Kidney glomerular epithelial cell (primary cell): ENCODE measurements around the gene DHCR24.
"Not testable (repeated sequence)": the region's sequence is repeated elsewhere in the genome, so short reads cannot be mapped to it uniquely, and the experiment has no call there.

Experiments
- DNase-seq: peaks from one replicate; lab custom pipeline; 2025; lab: John Stamatoyannopoulos, UW

The DHCR24 gene, protein sequence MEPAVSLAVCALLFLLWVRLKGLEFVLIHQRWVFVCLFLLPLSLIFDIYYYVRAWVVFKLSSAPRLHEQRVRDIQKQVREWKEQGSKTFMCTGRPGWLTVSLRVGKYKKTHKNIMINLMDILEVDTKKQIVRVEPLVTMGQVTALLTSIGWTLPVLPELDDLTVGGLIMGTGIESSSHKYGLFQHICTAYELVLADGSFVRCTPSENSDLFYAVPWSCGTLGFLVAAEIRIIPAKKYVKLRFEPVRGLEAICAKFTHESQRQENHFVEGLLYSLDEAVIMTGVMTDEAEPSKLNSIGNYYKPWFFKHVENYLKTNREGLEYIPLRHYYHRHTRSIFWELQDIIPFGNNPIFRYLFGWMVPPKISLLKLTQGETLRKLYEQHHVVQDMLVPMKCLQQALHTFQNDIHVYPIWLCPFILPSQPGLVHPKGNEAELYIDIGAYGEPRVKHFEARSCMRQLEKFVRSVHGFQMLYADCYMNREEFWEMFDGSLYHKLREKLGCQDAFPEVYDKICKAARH

DNA sequence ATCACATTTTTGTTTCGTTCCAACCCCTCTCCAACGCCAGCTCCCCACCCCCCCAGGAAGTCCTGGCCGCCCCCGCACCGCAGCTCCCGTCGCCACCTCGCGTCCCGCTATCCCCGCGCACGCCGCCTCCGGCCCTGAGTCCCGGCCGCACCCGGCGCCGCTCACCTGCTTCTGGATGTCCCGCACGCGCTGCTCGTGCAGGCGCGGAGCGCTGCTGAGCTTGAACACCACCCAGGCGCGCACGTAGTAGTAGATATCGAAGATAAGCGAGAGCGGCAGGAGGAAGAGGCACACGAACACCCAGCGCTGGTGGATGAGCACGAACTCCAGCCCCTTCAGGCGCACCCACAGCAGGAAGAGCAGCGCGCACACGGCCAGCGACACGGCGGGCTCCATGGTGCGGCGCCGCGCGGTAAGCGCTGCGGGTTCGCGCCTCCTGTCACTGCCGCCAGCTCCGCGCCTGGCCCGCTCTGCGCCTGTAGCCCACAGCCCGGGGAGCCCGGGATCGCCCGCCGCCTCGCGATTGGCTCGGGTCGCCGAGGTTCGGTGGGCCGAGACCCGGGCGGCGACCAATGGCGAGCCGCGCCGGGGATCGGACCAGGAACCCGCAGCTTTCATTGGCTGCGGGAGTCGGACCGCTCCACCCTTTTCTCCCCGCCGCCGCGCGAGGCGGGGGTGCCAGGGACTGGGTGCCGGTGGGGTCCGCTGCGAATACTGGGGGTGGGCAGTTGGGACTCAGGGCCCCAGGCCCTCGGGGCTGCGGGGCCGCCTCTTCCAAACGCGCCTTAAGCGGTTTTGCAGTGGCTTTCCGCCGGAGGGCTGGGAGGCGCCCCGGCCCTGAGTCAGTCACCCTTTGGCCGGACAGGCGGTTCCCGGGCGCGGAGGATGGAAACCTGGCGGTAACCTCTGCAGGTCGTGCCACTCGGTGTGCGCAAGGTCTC is at the start of gene DHCR24:
TSS of gene DHCR24 (minus strand) at position 472 of the 941 bp plus-strand sequence. CDS start at position 396, 76 bp downstream.
- DNase-seq, result peak; percentile 78

DNA sequence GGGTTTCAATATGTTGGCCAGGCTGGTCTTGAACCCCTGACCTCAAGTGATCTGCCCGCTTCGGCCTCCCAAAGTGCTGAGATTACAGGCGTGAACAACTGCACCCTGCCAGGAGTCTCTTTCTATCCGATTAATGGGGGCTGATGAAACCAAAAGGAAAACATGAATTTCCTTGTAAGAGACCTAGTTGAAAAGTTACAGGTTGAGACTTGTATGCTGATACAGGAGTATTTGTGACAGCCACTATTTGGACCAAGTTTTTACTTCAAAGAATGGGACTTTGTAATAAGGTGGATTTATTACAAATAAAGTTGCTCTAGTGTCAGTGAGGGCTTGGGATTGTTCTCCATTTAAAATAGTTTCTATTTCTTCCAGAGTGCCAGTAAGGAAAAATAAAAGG is 49.8 kb upstream of the DHCR24 start:
- no peak for DNase-seq

DNA sequence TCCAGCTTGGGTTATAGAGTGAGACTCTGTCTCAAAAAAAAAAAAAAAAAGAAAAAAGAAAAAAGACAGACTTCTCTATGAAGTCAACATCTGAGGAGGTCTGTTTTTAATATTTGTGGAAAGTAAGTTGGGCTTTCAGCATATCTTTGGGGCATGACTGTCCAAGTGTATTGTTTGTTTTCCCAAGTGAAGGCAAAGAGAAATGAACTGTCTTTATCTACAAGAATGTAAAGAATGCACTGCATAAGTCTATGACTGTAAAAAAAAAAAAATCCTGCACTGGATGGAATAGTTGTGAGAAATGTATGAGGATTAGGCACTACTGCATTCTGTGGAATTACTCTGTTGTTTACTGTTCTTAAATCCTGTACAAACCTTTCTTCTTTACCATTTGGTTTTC is 47.9 kb upstream of the DHCR24 start:
- peak; percentile 95 for DNase-seq

DNA sequence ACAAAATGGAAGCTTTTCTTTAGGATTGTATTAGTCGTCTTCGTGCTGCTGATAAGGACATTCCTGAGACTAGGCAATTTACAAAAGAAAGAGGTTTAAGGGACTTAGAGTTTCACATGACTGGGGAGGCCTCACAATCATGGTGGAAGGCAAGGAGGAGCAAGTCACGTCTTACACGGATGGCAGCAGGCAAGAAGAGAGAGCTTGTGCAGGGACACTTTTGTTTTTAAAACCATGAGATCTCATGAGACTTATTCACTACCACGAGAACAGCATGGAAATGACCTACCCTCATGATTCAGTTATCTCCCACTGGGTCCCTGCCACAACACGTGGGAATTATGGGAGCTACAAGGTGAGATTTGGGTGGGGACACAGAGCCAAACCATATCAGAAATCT is 47.1 kb upstream of the DHCR24 start:
- not testable (repeated sequence) for DNase-seq

DNA sequence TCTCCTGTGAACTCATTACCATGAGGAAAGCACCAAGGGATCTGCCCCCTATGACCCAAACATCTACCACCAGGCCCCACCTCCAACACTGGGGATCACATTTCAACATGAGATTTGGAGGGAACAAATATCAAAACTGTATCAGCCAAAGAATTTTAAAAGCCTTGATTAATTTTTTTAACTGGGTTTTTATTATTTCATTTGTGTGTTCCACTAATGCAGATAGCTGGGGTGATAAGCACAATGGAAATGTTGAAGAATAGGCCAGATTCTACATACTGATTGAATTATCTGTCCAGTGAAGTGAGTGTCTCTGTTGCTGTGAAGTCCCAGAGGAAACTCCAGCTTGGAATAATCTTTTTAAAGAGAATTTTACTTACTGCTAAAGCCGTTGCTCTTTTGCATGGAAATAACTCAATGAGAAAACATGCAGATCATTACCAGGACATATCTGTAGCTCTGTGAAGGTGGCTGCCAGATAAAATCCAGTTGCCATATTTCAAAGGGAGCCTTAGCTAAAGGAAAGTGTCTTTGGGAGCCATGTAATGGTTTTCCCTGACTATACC is 44.4 kb upstream of the DHCR24 start:
- no peak for DNase-seq

DNA sequence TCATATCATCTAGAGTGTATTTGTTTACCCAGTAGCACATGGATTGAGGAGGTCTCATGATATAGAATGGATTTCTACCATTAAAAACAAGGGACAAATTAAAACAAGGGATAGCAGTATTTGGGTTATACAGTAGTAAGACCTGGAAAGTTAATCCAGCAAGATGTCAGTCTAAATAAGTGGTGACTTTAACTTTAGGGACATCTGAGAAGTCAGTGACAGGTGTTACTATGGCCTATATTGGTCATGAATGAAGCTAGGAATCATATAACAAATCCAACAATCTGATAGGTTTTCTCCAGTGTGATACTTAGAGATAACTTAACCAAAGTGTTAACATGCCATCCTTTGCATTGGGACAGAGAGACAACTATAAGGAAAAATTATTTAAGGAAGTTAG is 42.7 kb upstream of the DHCR24 start:
- DNase-seq, result no peak

DNA sequence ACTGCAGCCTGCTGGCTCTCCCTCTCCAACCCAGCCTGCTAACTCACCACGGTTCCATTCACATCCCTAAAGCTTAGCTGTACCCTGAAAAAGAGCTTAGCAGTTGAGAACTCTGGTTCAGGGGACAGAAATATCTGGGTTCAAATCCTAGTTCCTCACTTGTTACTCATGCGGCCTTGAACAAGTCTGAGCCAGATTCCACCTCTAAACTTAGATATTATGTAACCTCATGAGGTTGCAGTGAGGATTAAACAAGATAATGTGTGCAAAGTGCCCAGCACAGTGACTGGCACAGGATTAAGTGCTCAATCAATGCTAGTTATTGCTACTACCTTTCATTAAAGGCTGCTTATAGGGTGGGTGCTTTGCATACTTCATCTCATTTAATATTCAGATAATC is 41.3 kb upstream of the DHCR24 start:
- no peak for DNase-seq

DNA sequence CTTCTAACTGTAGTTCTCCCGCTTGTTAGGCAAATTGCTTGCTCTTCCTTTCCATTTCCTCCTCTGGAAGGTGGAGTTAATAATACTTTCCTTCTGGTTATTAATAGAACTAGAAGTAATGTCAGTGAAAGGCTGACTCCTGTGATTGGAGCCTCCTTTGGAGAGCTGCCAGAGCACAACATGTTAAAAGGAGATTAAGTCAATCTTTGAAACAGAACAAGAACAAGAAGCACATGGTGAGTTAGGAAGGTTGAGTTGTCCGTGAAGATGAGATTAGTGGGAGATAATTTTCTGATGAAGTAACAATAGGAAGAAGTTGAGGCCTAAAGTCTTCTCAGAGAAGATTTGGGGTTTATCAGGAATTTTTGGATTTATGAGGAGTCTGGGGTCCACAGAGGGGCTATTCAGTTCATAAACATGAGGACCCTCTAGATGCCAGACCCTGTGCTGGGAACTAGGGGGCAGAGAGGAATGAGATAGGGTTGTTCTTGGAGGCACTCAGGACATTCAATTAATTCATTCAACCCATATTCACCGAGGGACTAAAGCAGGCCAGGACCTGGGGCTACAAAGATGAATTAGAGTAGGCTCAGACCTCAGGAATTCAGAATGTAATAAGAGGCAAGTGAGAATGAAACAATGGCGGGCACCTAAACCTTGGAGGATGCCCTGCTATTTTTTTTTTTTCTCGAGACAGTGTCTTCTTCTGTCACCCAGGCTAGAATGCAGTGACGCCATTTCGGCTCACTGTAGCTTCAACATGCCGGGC is 40.7 kb upstream of the DHCR24 start:
- peak; percentile 32 for DNase-seq

DNA sequence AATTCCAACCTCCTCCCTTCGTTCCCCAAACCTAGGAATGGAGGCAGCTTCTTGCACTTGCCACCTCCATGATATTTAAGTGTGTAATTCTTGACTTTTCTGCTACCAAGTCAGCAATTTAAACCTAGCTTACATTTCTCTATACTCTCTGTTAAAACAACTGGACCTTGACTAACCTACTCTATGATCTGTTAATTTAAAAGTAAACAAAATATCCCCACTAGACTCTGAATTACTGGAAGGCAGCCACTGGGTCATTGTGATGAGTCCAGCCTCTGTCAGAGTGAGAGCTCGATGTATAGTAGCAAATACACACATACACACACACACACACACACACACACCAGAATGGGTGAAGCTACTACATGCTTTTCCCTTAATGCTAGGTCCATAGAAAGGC is 40.0 kb upstream of the DHCR24 start:
- DNase-seq, result no peak

DNA sequence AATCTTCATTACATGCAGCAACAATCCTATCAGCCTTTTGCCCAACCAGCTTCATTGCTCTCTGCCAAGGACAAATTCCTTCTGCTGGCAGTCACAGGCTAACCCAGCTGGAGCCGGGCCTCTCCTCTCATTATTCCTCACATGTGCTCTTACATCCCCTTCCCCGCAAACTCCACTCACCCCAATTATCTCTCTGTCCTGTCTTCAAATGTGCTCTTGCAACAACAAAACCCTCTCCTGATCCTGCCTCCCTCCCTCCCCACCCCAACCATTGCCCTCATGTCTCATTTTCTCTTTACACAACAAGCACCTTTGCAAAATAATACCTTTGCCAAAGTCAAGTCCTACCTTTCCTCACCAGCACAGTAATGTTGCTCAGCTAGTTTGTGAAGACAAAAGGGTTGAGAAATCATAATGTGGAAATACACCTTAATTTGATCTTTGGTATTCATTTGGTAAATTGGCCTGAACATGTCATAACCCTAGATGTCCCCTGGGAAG is 36.0 kb upstream of the DHCR24 start:
- DNase-seq, result no peak

DNA sequence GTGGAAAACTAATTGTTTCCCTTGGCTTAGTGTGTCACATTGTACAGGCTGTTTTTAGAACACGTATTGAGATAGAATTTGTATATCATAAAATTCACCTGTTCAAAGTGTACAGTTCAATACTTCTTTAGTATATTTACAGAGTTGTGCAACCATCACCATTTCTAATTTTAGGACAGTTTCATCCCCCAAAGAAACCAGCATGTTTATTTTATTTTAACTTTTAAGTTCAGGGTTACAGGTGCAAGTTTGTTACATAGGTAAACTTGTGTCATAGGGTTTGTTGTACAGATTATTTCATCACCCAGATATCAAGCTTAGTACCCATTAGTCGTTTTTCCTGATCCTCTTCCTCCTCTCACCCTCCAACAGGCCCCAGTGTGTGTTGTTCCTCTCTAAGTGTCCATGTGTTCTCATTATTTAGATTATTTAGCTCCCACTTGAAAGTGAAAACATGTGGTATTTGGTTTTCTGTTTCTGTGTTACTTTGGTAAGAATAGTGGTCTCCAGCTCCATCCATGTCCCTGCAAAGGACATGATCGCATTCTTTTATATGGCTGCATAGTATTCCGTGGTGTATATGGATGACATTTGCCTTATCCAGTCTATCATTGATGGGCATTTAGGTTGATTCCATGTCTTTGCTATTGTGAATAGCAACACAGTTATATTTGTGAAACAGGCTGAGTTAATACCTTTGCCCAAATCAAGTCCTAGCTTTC is 35.2 kb upstream of the DHCR24 start:
- no peak for DNase-seq

DNA sequence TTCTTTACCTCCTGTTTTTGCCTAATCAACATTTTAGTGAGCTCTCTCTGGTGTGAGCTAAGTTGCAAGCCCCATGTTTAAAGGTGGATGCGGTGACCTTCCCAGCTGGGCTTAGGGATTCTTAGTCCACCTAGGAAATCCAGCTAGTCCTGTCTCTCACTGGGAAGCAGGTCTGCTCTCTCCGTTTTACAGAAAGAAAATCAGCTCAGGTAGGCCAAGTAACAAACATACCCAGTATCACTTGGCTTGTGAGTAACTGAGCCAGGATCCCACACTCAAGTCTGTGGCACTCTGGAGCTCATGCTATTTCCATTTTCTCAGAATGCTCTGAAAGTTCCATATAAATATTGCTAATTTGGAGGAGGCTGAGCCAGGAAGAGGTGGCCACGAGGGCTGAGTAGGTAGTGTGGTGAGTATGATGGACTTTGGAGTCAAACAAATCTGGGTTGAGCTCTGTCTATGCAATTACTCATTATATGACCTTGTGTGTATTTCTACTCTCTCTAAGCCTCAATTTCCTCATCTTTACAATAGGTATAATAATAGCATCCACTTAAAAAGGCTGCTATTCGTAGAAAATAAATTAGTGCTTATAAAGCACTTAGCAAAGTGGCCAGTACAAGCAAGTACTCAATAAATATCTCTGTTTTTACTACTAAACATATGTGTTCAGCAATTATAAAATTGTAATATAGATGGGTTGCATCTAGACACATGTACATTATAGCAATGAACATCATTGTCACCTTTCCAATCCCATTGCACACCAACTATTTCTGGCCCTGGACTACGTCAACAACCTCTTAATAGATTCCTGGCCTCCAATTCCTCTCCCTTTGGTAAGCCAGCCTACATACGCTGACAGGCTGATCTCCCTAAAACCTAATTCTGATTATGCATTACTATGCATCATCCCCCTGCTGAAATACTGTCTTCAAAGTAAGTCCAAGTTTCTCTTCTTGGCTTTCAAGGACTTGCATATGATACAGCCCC is 32.7 kb upstream of the DHCR24 start:
- no peak for DNase-seq

DNA sequence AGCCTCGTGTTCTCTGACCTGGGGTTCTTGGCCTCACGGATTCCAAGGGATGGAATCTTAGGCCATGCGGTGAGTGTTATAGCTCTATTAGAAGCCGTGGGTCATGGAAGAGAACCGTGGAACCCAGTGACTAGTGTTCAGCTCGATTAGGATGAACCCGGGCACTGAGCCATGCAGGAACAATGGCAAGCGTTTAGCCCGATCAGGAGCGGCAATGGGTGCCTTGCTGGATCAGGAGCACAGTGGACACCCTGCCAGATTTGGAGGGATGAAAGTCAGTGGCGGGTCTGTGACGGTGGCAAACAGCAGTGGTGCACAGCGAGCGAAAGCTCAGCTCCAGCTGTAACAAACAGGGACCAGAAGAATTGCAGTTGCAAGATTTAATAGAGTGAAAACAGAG is 24.1 kb upstream of the DHCR24 start:
- DNase-seq, result not testable (repeated sequence)

DNA sequence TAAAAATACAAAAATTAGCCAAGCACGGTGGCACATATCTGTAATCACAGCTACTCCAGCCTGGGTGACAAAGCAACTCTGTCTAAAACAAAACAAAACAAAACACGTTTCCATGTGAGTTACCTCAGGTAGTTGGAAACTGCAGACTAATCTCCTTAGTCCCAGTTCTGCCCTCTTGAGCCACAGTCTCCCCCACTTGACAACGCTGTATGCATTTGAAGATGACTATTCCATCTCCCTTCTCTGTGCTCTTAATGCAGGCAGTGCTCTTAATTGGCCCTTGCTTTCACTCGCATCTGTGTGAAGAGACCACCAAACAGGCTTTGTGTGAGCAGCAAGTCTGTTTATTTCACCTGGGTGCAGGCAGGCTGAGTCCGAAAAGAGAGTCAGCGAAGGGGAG is 19.6 kb upstream of the DHCR24 start:
- DNase-seq, result no peak

DNA sequence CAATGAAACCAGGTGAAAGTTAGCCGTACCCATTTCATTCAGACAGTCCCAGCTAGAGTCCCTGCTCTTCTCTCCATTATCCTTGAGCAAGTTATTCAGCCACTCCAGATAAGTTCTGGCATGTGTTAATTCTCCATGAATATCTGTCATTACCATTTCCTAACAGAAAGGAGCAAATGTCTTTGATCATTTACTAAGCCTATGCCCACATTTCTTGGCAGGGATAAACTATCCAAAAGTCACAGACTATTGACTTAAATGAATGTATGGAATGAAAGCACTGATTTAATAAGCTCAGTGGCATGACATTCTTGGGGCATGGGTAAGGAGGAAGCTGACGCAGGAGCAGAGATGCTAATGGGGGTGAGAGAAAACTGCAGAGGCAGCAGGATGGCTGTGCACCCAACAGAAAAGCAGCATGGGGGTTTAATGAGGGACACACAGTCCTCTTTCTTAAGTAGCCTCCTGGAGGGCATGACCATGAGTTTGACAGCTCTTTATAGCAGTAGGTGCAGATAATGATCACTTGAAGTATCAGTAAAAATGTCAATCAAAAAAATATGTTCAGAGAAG is 17.6 kb upstream of the DHCR24 start:
- peak; percentile 96 for DNase-seq

DNA sequence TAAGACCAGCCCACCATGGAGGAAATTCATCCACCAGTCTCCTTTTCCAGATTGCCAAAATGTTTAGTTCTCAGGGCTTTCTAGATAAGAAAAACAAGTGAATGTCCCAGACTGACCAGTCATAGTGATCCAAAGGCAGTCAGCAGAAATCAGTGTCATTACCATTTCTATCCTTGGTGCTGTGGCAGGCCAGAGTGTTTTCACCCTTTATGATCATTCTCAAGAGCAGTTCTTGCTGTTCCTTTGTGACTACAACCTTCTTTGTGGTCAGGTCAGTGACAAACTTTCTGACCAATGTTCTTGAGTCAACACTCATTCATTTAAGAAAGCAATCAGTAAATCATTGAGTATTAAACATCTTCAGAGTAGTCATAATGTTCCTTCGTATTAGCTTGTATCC is 7.3 kb upstream of the DHCR24 start:
- DNase-seq, result no peak

DNA sequence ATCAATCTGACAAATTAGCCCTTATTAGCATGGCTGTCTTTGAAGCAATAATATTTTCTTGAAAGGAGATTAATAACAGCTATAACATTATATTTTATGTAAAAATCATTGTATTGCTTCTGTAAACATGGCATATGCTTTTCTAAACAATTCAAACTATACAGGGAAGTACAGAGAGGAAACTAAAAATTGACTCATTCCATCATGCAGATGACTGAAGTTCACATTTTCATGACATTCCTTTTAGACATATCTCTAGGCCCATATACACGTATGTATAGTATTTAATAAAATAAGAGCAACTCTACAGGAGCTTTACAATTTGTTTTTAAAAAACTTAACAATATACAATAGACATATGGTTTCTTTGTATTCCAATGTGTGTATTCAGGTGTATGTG is 5.6 kb upstream of the DHCR24 start:
- no peak for DNase-seq

DNA sequence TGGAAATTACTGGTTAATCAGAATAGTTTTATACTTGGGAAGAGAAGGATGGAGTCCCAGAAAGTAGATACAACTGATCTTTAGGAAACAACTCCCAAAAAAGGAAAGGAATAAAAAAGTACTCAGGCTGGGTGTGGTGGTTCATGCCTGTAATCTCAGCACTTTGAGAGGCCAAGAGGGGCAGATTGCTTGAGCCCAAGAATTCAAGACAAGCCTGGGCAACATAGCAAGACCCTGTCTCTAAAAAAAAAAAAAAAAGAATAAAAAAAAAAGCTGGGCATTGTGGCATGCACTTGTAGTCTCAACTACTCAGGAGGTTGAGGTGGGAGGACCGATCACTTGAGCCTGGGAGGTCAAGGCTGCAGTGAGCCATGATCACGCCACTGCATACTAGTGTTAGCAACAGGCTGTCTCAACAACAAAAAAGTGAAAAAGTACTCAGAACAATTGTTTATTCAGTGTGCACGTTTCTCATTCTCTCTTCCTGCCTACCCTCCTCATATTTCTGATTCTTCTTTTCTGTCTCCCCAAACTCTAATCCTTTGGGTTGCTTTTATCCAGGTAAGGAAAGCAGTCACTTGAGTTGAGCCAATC is 2.2 kb upstream of the DHCR24 start:
- DNase-seq, result no peak
